Epithelial cell of proximal tubule (primary cell): ENCODE measurements around the gene PNPO. TPM values are rescaled to one million over a fixed set of nuclear protein-coding genes. Genes with fewer than 3 reads are reported as not detected.

ENCODE experiments used
- DNase-seq: peaks from one replicate; pipeline ENCODE4 v3.0.0-alpha.2; 2011; ENCODE audit warnings: low read depth
- H3K4me3 ChIP-seq: 2 replicates; pipeline ENCODE4 v1.5.1; 2011; ENCODE audit warnings: low read depth, mild to moderate bottlenecking, low read length
- CTCF ChIP-seq: conservative IDR thresholded peaks from 2 replicates; pipeline ENCODE4 v1.5.1; 2012; ENCODE audit warnings: low read depth, mild to moderate bottlenecking, low read length
- total RNA-seq: library from RNA; depleted of rRNA; stranded (reverse); fragments of >200 nt; gene quantifications from 2 replicates; pipeline ENCODE4 v1.2.3, GENCODE V29; 2015

The PNPO gene
- total RNA-seq, 1 donor from 2014 or later = 39.5 TPM

- TF ChIP-seq CTCF = peak; percentile 92
- DNase-seq = peak; percentile 44
- H3K4me3 ChIP-seq = peak overlapping the region; percentile 39
Measured at GRCh38 chr17:47949197-47949759, 7.9 kb downstream of the PNPO start.

GRCh38 chr17:47949946-47950345, 8.6 kb downstream of the PNPO start:
- DNase-seq = no peak
- TF ChIP-seq CTCF = no peak
- peak overlapping the region; percentile 39 for H3K4me3 ChIP-seq

- no peak for DNase-seq
- TF ChIP-seq CTCF = no peak
- H3K4me3 ChIP-seq = no peak overlapping the region
Measured at GRCh38 chr17:47950448-47950847, 9.1 kb downstream of the PNPO start.

- DNase-seq = no peak
- TF ChIP-seq CTCF = no peak
- no peak overlapping the region for H3K4me3 ChIP-seq
Measured at GRCh38 chr17:47952171-47953021, 11.0 kb downstream of the PNPO start.

- DNase-seq = no peak
- TF ChIP-seq CTCF = peak; percentile 27
- no peak overlapping the region for H3K4me3 ChIP-seq
Measured at GRCh38 chr17:47953909-47954308, 12.5 kb downstream of the PNPO start.

GRCh38 chr17:47955497-47956461, 14.4 kb downstream of the PNPO start:
- no peak for TF ChIP-seq CTCF
- DNase-seq = no peak
- H3K4me3 ChIP-seq = no peak overlapping the region
